ENCODE measurements around the gene SHD.
"Not testable (repeated sequence)": the region's sequence is repeated elsewhere in the genome, so short reads cannot be mapped to it uniquely, and the experiment has no call there.

DNA sequence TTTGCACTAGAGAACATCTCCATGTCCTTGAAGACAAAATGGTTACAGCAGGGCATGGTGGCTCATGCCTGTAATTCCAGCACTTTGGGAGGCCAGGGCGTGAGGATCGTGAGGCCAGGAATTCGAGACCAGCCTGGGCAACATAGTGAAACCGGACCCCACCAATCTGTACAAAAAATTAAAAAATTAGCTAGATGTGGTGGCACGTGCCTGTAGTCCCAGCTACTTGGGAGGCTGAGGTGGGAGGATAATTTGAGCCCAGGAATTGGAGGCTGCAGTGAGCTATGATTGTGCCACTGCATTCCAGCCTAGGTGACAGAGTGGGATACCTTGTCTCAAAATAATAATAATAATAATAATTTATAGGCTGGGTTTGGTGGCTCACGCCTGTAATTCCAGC, 48.8 kb upstream of the SHD start:
- TF ChIP-seq CTCF (conservative IDR thresholded peaks at IDR 0.05; ENCODE audit: low read length); EZH2phosphoT487 (IDR thresholded peaks at IDR 0.05; ENCODE audit: borderline replicate concordance, low read depth, low read length): not testable (repeated sequence)
